DOHH2 (cell line): ENCODE measurements around the gene ANKRD34A.
A peak's percentile ranks its signal among the peaks of the same experiment; 100 is the strongest.
"Not testable (repeated sequence)": the region's sequence is repeated elsewhere in the genome, so short reads cannot be mapped to it uniquely, and the experiment has no call there.

ENCODE experiments used
- H3F3A ChIP-seq: fragments of 200-600 bp; sonication (generic), shearing (Covaris generic); 2 replicates; pipeline ENCODE4 v1.6.0; 2016; ENCODE audit warnings: antibody characterized with exemption, mild to moderate bottlenecking; ENCODE audit not compliant: control insufficient read depth, insufficient read depth
- H3K27ac ChIP-seq: fragments of 200-600 bp; sonication (generic); 2 replicates; pipeline ENCODE4 v1.5.1; 2014; ENCODE audit warnings: low read depth, mild to moderate bottlenecking, low read length, moderate library complexity
- H3K27me3 ChIP-seq: fragments of 200-600 bp; sonication (generic); 2 replicates; pipeline ENCODE4 v1.6.1; 2014; ENCODE audit warnings: mild to moderate bottlenecking, low read length, mixed read lengths; ENCODE audit not compliant: control insufficient read depth
- H3K36me3 ChIP-seq: fragments of 200-600 bp; sonication (generic); 2 replicates; pipeline ENCODE4 v1.6.1; 2014; ENCODE audit warnings: mild to moderate bottlenecking, low read length, moderate library complexity, mixed read lengths; ENCODE audit not compliant: control insufficient read depth
- H3K4me1 ChIP-seq: fragments of 200-600 bp; sonication (generic); 2 replicates; pipeline ENCODE4 v1.6.1; 2014; ENCODE audit warnings: mild to moderate bottlenecking, low read length, mixed read lengths; ENCODE audit not compliant: control insufficient read depth
- H3K4me2 ChIP-seq: fragments of 200-600 bp; sonication (generic); 2 replicates; pipeline ENCODE4 v1.6.0; 2014; ENCODE audit warnings: mild to moderate bottlenecking, low read length, moderate library complexity
- H3K4me3 ChIP-seq: fragments of 200-600 bp; sonication (generic); 2 replicates; pipeline ENCODE4 v1.5.1; 2014; ENCODE audit warnings: mild to moderate bottlenecking, low read length, mixed read lengths
- H3K79me2 ChIP-seq: fragments of 200-600 bp; sonication (generic); 2 replicates; pipeline ENCODE4 v1.6.1; 2014; ENCODE audit warnings: mild to moderate bottlenecking, low read length, mixed read lengths; ENCODE audit not compliant: control insufficient read depth
- H3K9me2 ChIP-seq: fragments of 200-600 bp; sonication (generic); replicated peaks from 2 replicates; pipeline ENCODE4 v1.6.1; 2014; ENCODE audit warnings: mild to moderate bottlenecking, low read length, mixed read lengths; ENCODE audit not compliant: control insufficient read depth
- H3K9me3 ChIP-seq: fragments of 200-600 bp; sonication (generic); 2 replicates; pipeline ENCODE4 v1.6.1; 2014; ENCODE audit warnings: antibody characterized with exemption, low read length, mixed read lengths; ENCODE audit not compliant: control insufficient read depth, insufficient read depth
- H4K20me1 ChIP-seq: fragments of 200-600 bp; sonication (generic); 2 replicates; pipeline ENCODE4 v1.6.0; 2014; ENCODE audit warnings: low read depth, mild to moderate bottlenecking, antibody characterized with exemption, low read length, moderate library complexity; ENCODE audit not compliant: control insufficient read depth, insufficient read depth
- EZH2phosphoT487 ChIP-seq: fragments of 200-600 bp; sonication (generic); IDR thresholded peaks from 2 replicates; pipeline ENCODE4 v1.6.1; 2017; ENCODE audit warnings: borderline replicate concordance, mild to moderate bottlenecking, antibody characterized with exemption, low read length, moderate library complexity, mixed read lengths
- TF ChIP-seq, protein P1 (sequence below): fragments of 200-600 bp; sonication (generic); IDR thresholded peaks from one replicate; pipeline ENCODE4 v1.5.1; 2014; ENCODE audit warnings: antibody characterized with exemption, mild to moderate bottlenecking, low read depth, low read length; ENCODE audit not compliant: poor library complexity, severe bottlenecking

ANKRD34A gene

DNA sequence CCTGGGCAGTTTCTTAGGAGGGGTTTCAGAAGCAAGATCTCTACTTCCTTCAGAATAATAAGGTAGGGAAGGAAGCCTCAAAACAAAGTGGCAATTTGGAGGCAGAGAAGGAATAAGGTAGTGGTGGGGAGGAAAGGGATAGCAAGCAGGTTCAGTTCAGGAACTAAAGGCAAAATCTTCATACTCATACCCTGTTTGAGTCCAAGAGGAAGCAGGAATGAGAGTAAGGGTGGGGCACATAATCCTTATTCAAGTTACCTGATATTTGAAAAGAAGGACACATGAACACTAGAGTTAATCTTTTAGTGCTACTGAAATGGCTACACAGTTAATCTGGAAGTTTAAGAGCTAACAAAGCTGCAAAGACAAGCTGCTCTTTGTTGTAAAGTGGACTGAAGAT lies 28.7 kb downstream of the ANKRD34A start:
- Histone ChIP-seq H3K9me2 (no peaks in the 10 kb centered on the region), H4K20me1 (no peaks in the 10 kb centered on the region), H3K9me3 (no peaks in the 10 kb centered on the region), H3K4me2 (no peak overlapping the region), H3K4me1 (peaks cover 25% of the 10 kb centered on the region), H3K4me3 (no peak overlapping the region), H3K27ac (no peak overlapping the region), H3K27me3 (no peaks in the 10 kb centered on the region), H3K79me2 (no peaks in the 10 kb centered on the region), H3F3A (peaks cover 18% of the 10 kb centered on the region), H3K36me3 (peaks cover 26% of the 10 kb centered on the region)
- no peak for TF ChIP-seq EZH2phosphoT487
- TF ChIP-seq, protein P1, sequence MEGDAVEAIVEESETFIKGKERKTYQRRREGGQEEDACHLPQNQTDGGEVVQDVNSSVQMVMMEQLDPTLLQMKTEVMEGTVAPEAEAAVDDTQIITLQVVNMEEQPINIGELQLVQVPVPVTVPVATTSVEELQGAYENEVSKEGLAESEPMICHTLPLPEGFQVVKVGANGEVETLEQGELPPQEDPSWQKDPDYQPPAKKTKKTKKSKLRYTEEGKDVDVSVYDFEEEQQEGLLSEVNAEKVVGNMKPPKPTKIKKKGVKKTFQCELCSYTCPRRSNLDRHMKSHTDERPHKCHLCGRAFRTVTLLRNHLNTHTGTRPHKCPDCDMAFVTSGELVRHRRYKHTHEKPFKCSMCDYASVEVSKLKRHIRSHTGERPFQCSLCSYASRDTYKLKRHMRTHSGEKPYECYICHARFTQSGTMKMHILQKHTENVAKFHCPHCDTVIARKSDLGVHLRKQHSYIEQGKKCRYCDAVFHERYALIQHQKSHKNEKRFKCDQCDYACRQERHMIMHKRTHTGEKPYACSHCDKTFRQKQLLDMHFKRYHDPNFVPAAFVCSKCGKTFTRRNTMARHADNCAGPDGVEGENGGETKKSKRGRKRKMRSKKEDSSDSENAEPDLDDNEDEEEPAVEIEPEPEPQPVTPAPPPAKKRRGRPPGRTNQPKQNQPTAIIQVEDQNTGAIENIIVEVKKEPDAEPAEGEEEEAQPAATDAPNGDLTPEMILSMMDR: no peak

DNA sequence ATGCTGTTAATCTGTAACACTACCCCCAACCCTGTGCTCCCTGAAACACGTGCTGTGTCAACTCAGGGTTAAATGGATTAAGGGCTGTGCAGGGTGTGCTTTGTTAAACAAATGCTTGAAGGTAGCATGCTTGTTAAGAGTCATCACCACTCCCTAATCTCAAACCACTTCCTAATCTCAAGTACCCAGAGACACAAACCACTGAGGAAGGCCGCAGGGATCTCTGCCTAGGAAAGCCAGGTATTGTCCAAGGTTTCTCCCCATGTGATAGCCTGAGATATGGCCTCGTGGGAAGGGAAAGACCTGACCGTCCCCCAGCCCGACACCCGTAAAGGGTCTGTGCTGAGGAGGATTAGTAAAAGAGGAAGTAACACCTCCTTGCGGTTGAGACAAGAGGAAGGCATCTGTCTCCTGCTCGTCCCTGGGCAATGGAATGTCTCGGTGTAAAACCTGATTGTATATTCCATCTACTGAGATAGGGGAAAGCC lies 31.8 kb downstream of the ANKRD34A start:
- peak overlapping the region; percentile 59 for H3K4me3 ChIP-seq
- peaks cover 11% of the 10 kb centered on the region for H3K79me2 ChIP-seq
- peaks cover 33% of the 10 kb centered on the region for H3K4me1 ChIP-seq
- H3K9me2 ChIP-seq, H4K20me1 ChIP-seq, H3K9me3 ChIP-seq, H3K27me3 ChIP-seq: not testable (repeated sequence)
- H3K27ac ChIP-seq: peak overlapping the region; percentile 69
- H3K4me2 ChIP-seq: peak overlapping the region; percentile 64
- H3K36me3 ChIP-seq: peaks cover 29% of the 10 kb centered on the region
- H3F3A ChIP-seq: peaks cover 42% of the 10 kb centered on the region

DNA sequence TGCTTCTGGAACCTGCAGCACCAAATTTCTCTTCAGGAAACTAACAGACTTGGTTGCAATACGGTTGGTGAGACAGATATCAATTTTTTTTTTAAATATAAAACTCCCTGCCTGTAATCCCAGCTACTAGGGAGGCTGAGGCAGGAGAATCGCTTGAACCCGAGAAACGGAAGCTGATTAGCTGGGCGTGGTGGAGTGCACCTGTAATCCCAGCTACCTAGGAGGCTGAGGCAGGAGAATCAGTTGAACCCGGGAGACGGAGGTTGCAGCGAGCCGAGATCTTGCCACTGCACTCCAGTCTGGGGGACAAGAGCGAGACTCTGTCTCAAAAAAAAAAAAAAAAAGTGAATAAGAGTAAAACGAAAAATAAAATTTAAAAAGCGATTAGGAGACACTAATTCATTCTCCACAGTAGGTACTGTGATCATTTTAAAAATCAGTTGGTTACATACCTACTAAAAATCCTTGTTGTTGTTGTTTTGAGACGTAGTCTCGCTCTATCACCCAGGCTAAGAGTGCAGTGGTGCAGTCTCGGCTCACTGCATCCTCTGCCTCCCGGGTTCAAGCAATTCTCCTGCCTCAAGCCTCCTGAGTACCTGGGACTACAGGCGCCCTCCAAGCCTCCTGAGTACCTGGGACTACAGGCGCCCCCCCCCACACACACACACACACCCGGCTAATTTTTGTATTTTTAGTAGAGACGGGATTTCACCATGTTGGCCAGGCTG lies 36.3 kb downstream of the ANKRD34A start:
- Histone ChIP-seq H3K4me2 (peak overlapping the region; percentile 83), H3K4me1 (peaks cover 30% of the 10 kb centered on the region), H3K4me3 (peak overlapping the region; percentile 87), H3K9me3 (no peaks in the 10 kb centered on the region), H3K9me2 (no peaks in the 10 kb centered on the region), H3K27ac (peak overlapping the region; percentile 86), H3K36me3 (peaks cover 33% of the 10 kb centered on the region), H3K27me3 (no peaks in the 10 kb centered on the region), H4K20me1 (peaks cover 8% of the 10 kb centered on the region; the same call in 1 of the 2 replicates), H3F3A (peaks cover 33% of the 10 kb centered on the region), H3K79me2 (peaks cover 29% of the 10 kb centered on the region)
- no peak for TF ChIP-seq EZH2phosphoT487
- TF ChIP-seq, protein P1: no peak
